Thymus (tissue), 11 donors: Measurements from ENCODE around the gene TRO. TPM values are rescaled to one million over a fixed set of nuclear protein-coding genes. Genes with fewer than 3 reads are reported as not detected.

ENCODE experiments used
- DNase-seq, 9 donors: peaks; one replicate each; pipeline ENCODE4 v3.0.0-alpha.2; 2013; ENCODE audit warnings: low spot score in 9 of 9, low read depth in 6 of 9, missing footprints in 1 of 9
- H3K27ac ChIP-seq, 2 donors: one replicate each; pipeline ENCODE4 v1.5.1; 2013; ENCODE audit warnings: control low read depth in 1 of 2, low read depth in 1 of 2, low read length in 1 of 2, mild to moderate bottlenecking in 1 of 2, moderate library complexity in 1 of 2
- H3K27me3 ChIP-seq, 2 donors: one replicate each; pipeline ENCODE4 v1.5.1; 2013; ENCODE audit warnings: low read length in 1 of 2; ENCODE audit not compliant: control insufficient read depth in 2 of 2, insufficient read depth in 1 of 2
- H3K36me3 ChIP-seq, 2 donors: one replicate each; pipeline ENCODE4 v1.5.1; 2013; ENCODE audit warnings: low read length in 1 of 2, mild to moderate bottlenecking in 1 of 2, moderate library complexity in 1 of 2; ENCODE audit not compliant: control insufficient read depth in 2 of 2, insufficient read depth in 2 of 2
- H3K4me1 ChIP-seq, 2 donors: one replicate each; pipeline ENCODE4 v1.5.1; 2013; ENCODE audit warnings: low read length in 2 of 2; ENCODE audit not compliant: control insufficient read depth in 2 of 2, insufficient read depth in 2 of 2
- H3K4me3 ChIP-seq, 2 donors: one replicate each; pipeline ENCODE4 v1.5.1; 2013; ENCODE audit warnings: low read length in 2 of 2, control low read depth in 1 of 2, mild to moderate bottlenecking in 1 of 2
- H3K9me3 ChIP-seq, 2 donors: one replicate each; pipeline ENCODE4 v1.5.1; 2013; ENCODE audit warnings: low read length in 1 of 2, mild to moderate bottlenecking in 1 of 2; ENCODE audit not compliant: control insufficient read depth in 2 of 2, insufficient read depth in 1 of 2
- WGBS: extraction: QIAGEN DNeasy Blood & Tissue Kit; methylation state at CpG from one replicate; pipeline ENCODE4 v1.1.7; 2013; 5-methylcytosine and 5-hydroxymethylcytosine counted together
- polyA plus RNA-seq: library from polyadenylated mRNA; stranded (reverse); fragments of 200-250 nt; gene quantifications from one replicate; pipeline ENCODE4 v1.2.3, GENCODE V29; 2013
- total RNA-seq: library from RNA; stranded (reverse); fragments of 120-200 nt; gene quantifications from one replicate; pipeline ENCODE4 v1.2.4, GENCODE V29; 2013
- donor health status: healthy.

Gene TRO
- total and polyA plus RNA-seq, 2 donors: 12.4 to 17.3 TPM

- Histone ChIP-seq H3K36me3 (peaks cover 9 to 14% of the 10 kb centered on the region in 2 donors), H3K27me3 (no peaks in the 10 kb centered on the region), H3K9me3 (no peaks in the 10 kb centered on the region), H3K4me3 (no peak overlapping the region), H3K4me1 (peaks cover 0 to 4% of the 10 kb centered on the region in 2 donors), H3K27ac (no peak overlapping the region)
- no peak for DNase-seq
- WGBS: 98% methylated on average over 7 of the region's 7 CpGs
Observed at GRCh38 chrX:54923376-54923775, 2.8 kb downstream of the TRO start.

GRCh38 chrX:54926978-54927377 is 6.4 kb downstream of the TRO start:
- 85% methylated on average over 2 of the region's 2 CpGs for WGBS
- no peaks in the 10 kb centered on the region for H3K9me3 ChIP-seq
- H3K4me3 ChIP-seq: no peak overlapping the region
- no peak overlapping the region for H3K27ac ChIP-seq
- DNase-seq: no peak
- H3K4me1 ChIP-seq: peaks cover 0 to 3% of the 10 kb centered on the region in 2 donors
- H3K27me3 ChIP-seq: no peaks in the 10 kb centered on the region
- peaks cover 17 to 28% of the 10 kb centered on the region in 2 donors for H3K36me3 ChIP-seq

- Histone ChIP-seq H3K27ac (no peak overlapping the region), H3K4me1 (no peaks in the 10 kb centered on the region), H3K36me3 (peaks cover 17 to 28% of the 10 kb centered on the region in 2 donors), H3K4me3 (no peak overlapping the region), H3K27me3 (no peaks in the 10 kb centered on the region), H3K9me3 (no peaks in the 10 kb centered on the region)
- no peak for DNase-seq
- 100% methylated on average over 3 of the region's 3 CpGs for WGBS
Observed at GRCh38 chrX:54928876-54929275, 8.3 kb downstream of the TRO start.

GRCh38 chrX:54930291-54931049 is 9.8 kb downstream of the TRO start:
- no peaks in the 10 kb centered on the region for H3K9me3 ChIP-seq
- WGBS: 99% methylated on average over 17 of the region's 17 CpGs
- peaks cover 7 to 22% of the 10 kb centered on the region in 2 donors for H3K36me3 ChIP-seq
- no peaks in the 10 kb centered on the region for H3K4me1 ChIP-seq
- H3K27me3 ChIP-seq: no peaks in the 10 kb centered on the region
- H3K27ac ChIP-seq: no peak overlapping the region
- no peak overlapping the region for H3K4me3 ChIP-seq
- DNase-seq: no peak

GRCh38 chrX:54931107-54931506 is 10.5 kb downstream of the TRO start:
- 94% methylated on average over 2 of the region's 2 CpGs for WGBS
- no peaks in the 10 kb centered on the region for H3K27me3 ChIP-seq
- H3K9me3 ChIP-seq: no peaks in the 10 kb centered on the region
- DNase-seq: no peak
- H3K4me3 ChIP-seq: no peak overlapping the region
- H3K4me1 ChIP-seq: no peaks in the 10 kb centered on the region
- peaks cover 5 to 22% of the 10 kb centered on the region in 2 donors for H3K36me3 ChIP-seq
- no peak overlapping the region for H3K27ac ChIP-seq

GRCh38 chrX:54933150-54933826 is 12.7 kb downstream of the TRO start:
- Histone ChIP-seq H3K4me3 (no peak overlapping the region), H3K9me3 (no peaks in the 10 kb centered on the region), H3K27ac (no peak overlapping the region), H3K36me3 (peaks cover 4 to 19% of the 10 kb centered on the region in 2 donors), H3K4me1 (no peaks in the 10 kb centered on the region), H3K27me3 (no peaks in the 10 kb centered on the region)
- no peak for DNase-seq
- 97% methylated on average over 10 of the region's 10 CpGs for WGBS

- no peak overlapping the region for H3K4me3 ChIP-seq
- H3K27ac ChIP-seq: no peak overlapping the region
- H3K36me3 ChIP-seq: peaks cover 4 to 15% of the 10 kb centered on the region in 2 donors
- H3K9me3 ChIP-seq: no peaks in the 10 kb centered on the region
- WGBS: 96% methylated on average over 6 of the region's 6 CpGs
- no peaks in the 10 kb centered on the region for H3K4me1 ChIP-seq
- H3K27me3 ChIP-seq: no peaks in the 10 kb centered on the region
- no peak for DNase-seq
Observed at GRCh38 chrX:54934058-54934457, 13.4 kb downstream of the TRO start.

- WGBS: 94% methylated on average over 3 of the region's 3 CpGs
- H3K27ac ChIP-seq: no peak overlapping the region
- H3K4me3 ChIP-seq: no peak overlapping the region
- H3K27me3 ChIP-seq: no peaks in the 10 kb centered on the region
- DNase-seq: no peak
- H3K9me3 ChIP-seq: no peaks in the 10 kb centered on the region
- peaks cover 4 to 6% of the 10 kb centered on the region in 2 donors for H3K36me3 ChIP-seq
- H3K4me1 ChIP-seq: no peaks in the 10 kb centered on the region
Observed at GRCh38 chrX:54934890-54935289, 14.3 kb downstream of the TRO start.

GRCh38 chrX:54935306-54935705 is 14.7 kb downstream of the TRO start:
- no peaks in the 10 kb centered on the region for H3K9me3 ChIP-seq
- no peaks in the 10 kb centered on the region for H3K4me1 ChIP-seq
- no peak overlapping the region for H3K27ac ChIP-seq
- no peaks in the 10 kb centered on the region for H3K27me3 ChIP-seq
- no peak for DNase-seq
- WGBS: 95% methylated on average over 4 of the region's 4 CpGs
- no peak overlapping the region for H3K4me3 ChIP-seq
- H3K36me3 ChIP-seq: peaks cover 4 to 5% of the 10 kb centered on the region in 2 donors
